GM23248 (cell line): ENCODE results near the gene NEDD4L. TPM values are rescaled to one million over a fixed set of nuclear protein-coding genes. Genes with fewer than 3 reads are reported as not detected.

ENCODE experiments used
- DNase-seq: peaks from one replicate; pipeline ENCODE4 v3.0.0-alpha.2; 2015
- H2AFZ ChIP-seq: fragments of 200-600 bp; sonication (generic); 2 replicates; pipeline ENCODE4 v1.6.1; 2016; ENCODE audit warnings: antibody characterized with exemption
- H3F3A ChIP-seq: fragments of 200-600 bp; sonication (generic); 2 replicates; pipeline ENCODE4 v1.6.1; 2016; ENCODE audit warnings: mild to moderate bottlenecking, antibody characterized with exemption, mixed run types; ENCODE audit not compliant: insufficient read depth
- H3K27ac ChIP-seq: fragments of 200-600 bp; sonication (generic); 2 replicates; pipeline ENCODE4 v1.5.1; 2016; ENCODE audit warnings: mild to moderate bottlenecking
- H3K27me3 ChIP-seq: fragments of 200-600 bp; sonication (generic); replicated peaks from 2 replicates; pipeline ENCODE4 v1.6.1; 2016; ENCODE audit warnings: mild to moderate bottlenecking; ENCODE audit not compliant: insufficient read depth
- H3K36me3 ChIP-seq: fragments of 200-600 bp; sonication (generic); 2 replicates; pipeline ENCODE4 v1.6.1; 2016; ENCODE audit warnings: low read depth, mild to moderate bottlenecking
- H3K4me1 ChIP-seq: fragments of 200-600 bp; sonication (generic); 2 replicates; pipeline ENCODE4 v1.6.1; 2016; ENCODE audit warnings: mild to moderate bottlenecking; ENCODE audit not compliant: insufficient read depth
- H3K4me2 ChIP-seq: fragments of 200-600 bp; sonication (generic); one replicate; pipeline ENCODE4 v1.6.1; 2016; ENCODE audit warnings: mild to moderate bottlenecking; ENCODE audit not compliant: unreplicated experiment
- H3K4me3 ChIP-seq: fragments of 200-600 bp; sonication (generic); 2 replicates; pipeline ENCODE4 v1.5.1; 2016; ENCODE audit warnings: mild to moderate bottlenecking
- H3K79me2 ChIP-seq: fragments of 200-600 bp; sonication (generic); 2 replicates; pipeline ENCODE4 v1.6.1; 2016; ENCODE audit warnings: mild to moderate bottlenecking; ENCODE audit not compliant: insufficient read depth
- H3K9ac ChIP-seq: fragments of 200-600 bp; sonication (generic); 2 replicates; pipeline ENCODE4 v1.6.1; 2016; ENCODE audit warnings: mild to moderate bottlenecking
- H3K9me2 ChIP-seq: fragments of 200-600 bp; sonication (generic); 2 replicates; pipeline ENCODE4 v1.6.1; 2016; ENCODE audit warnings: mixed run types, mild to moderate bottlenecking, moderate library complexity; ENCODE audit not compliant: insufficient read depth
- H3K9me3 ChIP-seq: fragments of 200-600 bp; sonication (generic); one replicate; pipeline ENCODE4 v1.6.1; 2017; ENCODE audit warnings: low read depth
- H4K20me1 ChIP-seq: fragments of 200-600 bp; sonication (generic); 2 replicates; pipeline ENCODE4 v1.6.0; 2016; ENCODE audit not compliant: insufficient read depth
- EZH2 ChIP-seq: fragments of 200-600 bp; sonication (generic); IDR thresholded peaks from 2 replicates; pipeline ENCODE4 v1.6.1; 2018; ENCODE audit warnings: antibody characterized with exemption, mild to moderate bottlenecking; ENCODE audit not compliant: insufficient read depth, poor library complexity, severe bottlenecking
- EZH2phosphoT487 ChIP-seq: fragments of 200-600 bp; sonication (generic); IDR thresholded peaks from 2 replicates; pipeline ENCODE4 v1.6.1; 2018; ENCODE audit warnings: antibody characterized with exemption, moderate library complexity, mild to moderate bottlenecking, low read depth; ENCODE audit not compliant: insufficient read depth
- WGBS, 2 experiments: methylation state at CpG; one replicate each; pipeline ENCODE4 v1.1.6; 2015 to 2017; ENCODE audit warnings: low lambda C conversion rate in 2 of 2, low coverage in 1 of 2; ENCODE audit errors: missing lambda C conversion rate in 2 of 2; 5-methylcytosine and 5-hydroxymethylcytosine counted together
- in situ Hi-C: fragments of 300-500 bp; cut with MboI; formaldehyde crosslinking; loops from 2 replicates; pipeline ENCODE4 v1.15.0; 2020
- polyA plus RNA-seq: library from polyadenylated mRNA; unstranded; fragments of >200 nt; fragmentation: Nextera tagmentation; extraction: Ambion mirVana; gene quantifications from 2 replicates; pipeline ENCODE4 v1.2.1, GENCODE V29; 2016
- total RNA-seq: library from RNA; depleted of rRNA; stranded (reverse); fragments of >200 nt; shearing (Covaris generic); gene quantifications from 2 replicates; pipeline ENCODE4 v1.2.3, GENCODE V29; 2014

Gene NEDD4L
- total and polyA plus RNA-seq, 2 experiments from 2014 or later = 3.7 to 6.1 TPM

- no peaks in the 10 kb centered on the region for H3K36me3 ChIP-seq
- H3K9me3 ChIP-seq = no peaks in the 10 kb centered on the region
- H3K4me2 ChIP-seq = no peak overlapping the region
- no peaks in the 10 kb centered on the region for H3K79me2 ChIP-seq
- H3K27me3 ChIP-seq = no peaks in the 10 kb centered on the region
- H3K9ac ChIP-seq = no peak overlapping the region
- DNase-seq = no peak
- no peaks in the 10 kb centered on the region for H4K20me1 ChIP-seq
- peaks cover 29% of the 10 kb centered on the region for H3F3A ChIP-seq
- peaks cover 31% of the 10 kb centered on the region for H3K4me1 ChIP-seq
- H2AFZ ChIP-seq = no peak overlapping the region
- no peak overlapping the region for H3K4me3 ChIP-seq
- no peak overlapping the region for H3K27ac ChIP-seq
- TF ChIP-seq EZH2phosphoT487 (no peak), EZH2 (no peak)
- H3K9me2 ChIP-seq = no peaks in the 10 kb centered on the region
- WGBS, 2 experiments = 82 to 85% methylated on average over 2 of the region's 2 CpGs
- in situ Hi-C loops = no loop called here
Measured at GRCh38 chr18:58271770-58272169, 227.7 kb downstream of the NEDD4L start.

GRCh38 chr18:58272209-58272608 lies 228.2 kb downstream of the NEDD4L start:
- Histone ChIP-seq H3K79me2 (no peaks in the 10 kb centered on the region), H3K27me3 (no peaks in the 10 kb centered on the region), H3K9me3 (no peaks in the 10 kb centered on the region), H4K20me1 (no peaks in the 10 kb centered on the region), H3K4me3 (no peak overlapping the region), H3F3A (peaks cover 24% of the 10 kb centered on the region), H3K9ac (no peak overlapping the region), H2AFZ (no peak overlapping the region), H3K27ac (no peak overlapping the region), H3K4me2 (no peak overlapping the region), H3K9me2 (no peaks in the 10 kb centered on the region), H3K36me3 (no peaks in the 10 kb centered on the region), H3K4me1 (peaks cover 28% of the 10 kb centered on the region)
- no peak for DNase-seq
- TF ChIP-seq EZH2phosphoT487 (no peak), EZH2 (no peak)
- in situ Hi-C loops = no loop called here
- 99% methylated on average over 6 of the region's 6 CpGs for WGBS, 2 experiments

GRCh38 chr18:58272779-58273435 lies 228.9 kb downstream of the NEDD4L start:
- no peak overlapping the region for H3K27ac ChIP-seq
- H2AFZ ChIP-seq = no peak overlapping the region
- TF ChIP-seq EZH2phosphoT487 (no peak), EZH2 (no peak)
- no peak overlapping the region for H3K4me3 ChIP-seq
- peaks cover 21% of the 10 kb centered on the region for H3K4me1 ChIP-seq
- no peak overlapping the region for H3K4me2 ChIP-seq
- H3F3A ChIP-seq = peaks cover 17% of the 10 kb centered on the region
- H3K36me3 ChIP-seq = no peaks in the 10 kb centered on the region
- no peaks in the 10 kb centered on the region for H3K79me2 ChIP-seq
- H3K9ac ChIP-seq = no peak overlapping the region
- in situ Hi-C loops = no loop called here
- DNase-seq = peak; percentile 51
- 77 to 80% methylated on average over 7 of the region's 7 CpGs for WGBS, 2 experiments
- no peaks in the 10 kb centered on the region for H4K20me1 ChIP-seq
- no peaks in the 10 kb centered on the region for H3K9me3 ChIP-seq
- no peaks in the 10 kb centered on the region for H3K9me2 ChIP-seq
- H3K27me3 ChIP-seq = no peaks in the 10 kb centered on the region

GRCh38 chr18:58275176-58275575 lies 231.2 kb downstream of the NEDD4L start:
- no peaks in the 10 kb centered on the region for H3K27me3 ChIP-seq
- no peak overlapping the region for H3K4me2 ChIP-seq
- no peak overlapping the region for H3K4me3 ChIP-seq
- no peaks in the 10 kb centered on the region for H3K36me3 ChIP-seq
- H3K79me2 ChIP-seq = no peaks in the 10 kb centered on the region
- TF ChIP-seq EZH2 (no peak), EZH2phosphoT487 (no peak)
- no peaks in the 10 kb centered on the region for H4K20me1 ChIP-seq
- no peak overlapping the region for H3K27ac ChIP-seq
- H3K9me3 ChIP-seq = no peaks in the 10 kb centered on the region
- no peak overlapping the region for H3K9ac ChIP-seq
- WGBS, 2 experiments = 39 to 44% methylated on average over 1 of the region's 1 CpG
- H2AFZ ChIP-seq = no peak overlapping the region
- H3K4me1 ChIP-seq = 0 out of 2 replicates have a peak, but pooled peaks cover 2% of the 10 kb centered on the region
- H3K9me2 ChIP-seq = no peaks in the 10 kb centered on the region
- no peak for DNase-seq
- in situ Hi-C loops = no loop called here
- H3F3A ChIP-seq = no peaks in the 10 kb centered on the region
